ENCODE measurements around the gene GRAMD4. TPM values are rescaled to one million over a fixed set of nuclear protein-coding genes. Genes with fewer than 3 reads are reported as not detected.

GRAMD4 gene
- total RNA-seq, 1 donor from 2014 or later = 77.6 TPM

- Histone ChIP-seq H3K27me3 (ENCODE audit: low read depth) (no peaks in the 10 kb centered on the region), H3K36me3 (peaks cover 65% of the 10 kb centered on the region), H3K27ac (replicated peaks) (peak overlapping the region; percentile 76), H3K9me3 (replicated peaks) (no peaks in the 10 kb centered on the region), H3K4me1 (peaks cover 75% of the 10 kb centered on the region), H3K4me3 (no peak overlapping the region)
- TF ChIP-seq CTCF (IDR thresholded peaks at IDR 0.05; ENCODE audit: borderline replicate concordance) = no peak
- intact Hi-C loops (cut with micrococcal nuclease) = loop anchor here (10.0 kb wide), 1 partner anchor 108 kb away; no protein-coding TSS in a partner anchor
- DNase-seq = no peak
Measured at GRCh38 chr22:46673205-46673604, 53.0 kb downstream of the GRAMD4 start.

GRCh38 chr22:46673662-46674236 lies 53.6 kb downstream of the GRAMD4 start:
- Histone ChIP-seq H3K27ac (replicated peaks) (peak overlapping the region; percentile 76), H3K27me3 (ENCODE audit: low read depth) (no peaks in the 10 kb centered on the region), H3K4me1 (peaks cover 78% of the 10 kb centered on the region), H3K36me3 (peaks cover 60% of the 10 kb centered on the region), H3K9me3 (replicated peaks) (no peaks in the 10 kb centered on the region), H3K4me3 (peak overlapping the region; percentile 56)
- DNase-seq = no peak
- no peak for TF ChIP-seq CTCF (IDR thresholded peaks at IDR 0.05; ENCODE audit: borderline replicate concordance)
- intact Hi-C loops (cut with micrococcal nuclease) = loop anchor here (10.0 kb wide), 1 partner anchor 109 kb away; no protein-coding TSS in a partner anchor

GRCh38 chr22:46674367-46674781 lies 54.2 kb downstream of the GRAMD4 start:
- DNase-seq = peak; percentile 66
- Histone ChIP-seq H3K27me3 (ENCODE audit: low read depth) (no peaks in the 10 kb centered on the region), H3K9me3 (replicated peaks) (no peaks in the 10 kb centered on the region), H3K27ac (replicated peaks) (peak overlapping the region; percentile 76), H3K4me3 (peak overlapping the region; percentile 56), H3K36me3 (peaks cover 54% of the 10 kb centered on the region), H3K4me1 (peaks cover 84% of the 10 kb centered on the region)
- no peak for TF ChIP-seq CTCF (IDR thresholded peaks at IDR 0.05; ENCODE audit: borderline replicate concordance)
- intact Hi-C loops (cut with micrococcal nuclease) = loop anchor here (10.0 kb wide), 1 partner anchor 110 kb away; no protein-coding TSS in a partner anchor

GRCh38 chr22:46674906-46675305 lies 54.7 kb downstream of the GRAMD4 start:
- peaks cover 54% of the 10 kb centered on the region for H3K36me3 ChIP-seq
- peak overlapping the region; percentile 76 for H3K27ac ChIP-seq (replicated peaks)
- H3K4me3 ChIP-seq = peak overlapping the region; percentile 56
- peaks cover 86% of the 10 kb centered on the region for H3K4me1 ChIP-seq
- no peaks in the 10 kb centered on the region for H3K9me3 ChIP-seq (replicated peaks)
- intact Hi-C loops (cut with micrococcal nuclease) = loop anchor here (10.0 kb wide), 1 partner anchor 110 kb away; no protein-coding TSS in a partner anchor
- no peak for TF ChIP-seq CTCF (IDR thresholded peaks at IDR 0.05; ENCODE audit: borderline replicate concordance)
- no peaks in the 10 kb centered on the region for H3K27me3 ChIP-seq (ENCODE audit: low read depth)
- no peak for DNase-seq

- Histone ChIP-seq H3K4me3 (peak overlapping the region; percentile 56), H3K36me3 (peaks cover 50% of the 10 kb centered on the region), H3K27me3 (ENCODE audit: low read depth) (no peaks in the 10 kb centered on the region), H3K9me3 (replicated peaks) (no peaks in the 10 kb centered on the region), H3K27ac (replicated peaks) (peak overlapping the region; percentile 66), H3K4me1 (peaks cover 82% of the 10 kb centered on the region)
- intact Hi-C loops (cut with micrococcal nuclease) = loop anchor here (10.0 kb wide), 1 partner anchor 111 kb away; no protein-coding TSS in a partner anchor
- TF ChIP-seq CTCF (IDR thresholded peaks at IDR 0.05; ENCODE audit: borderline replicate concordance) = no peak
- DNase-seq = no peak
Measured at GRCh38 chr22:46675479-46675878, 55.3 kb downstream of the GRAMD4 start.
